OCI-LY7 (cell line): ENCODE measurements around the gene C1QTNF9. TPM values are rescaled to one million over a fixed set of nuclear protein-coding genes. Genes with fewer than 3 reads are reported as not detected.

Source experiments
- BruUV-seq: library from RNA; stranded (reverse); fragments of 400-500 nt; replicated peaks from 2 replicates; lab custom pipeline; 2021; lab: Mats Ljungman, UMichigan
- CTCF ChIA-PET: fragments of 300-600 bp; sonication (Branson Sonifier 250); formaldehyde crosslinking; loops from one replicate; lab custom pipeline; 2022; ENCODE audit warnings: antibody characterized with exemption; ENCODE audit not compliant: unreplicated experiment; lab: Charles Lee
- POLR2A ChIA-PET: fragments of 300-600 bp; sonication (Branson Sonifier 250); formaldehyde crosslinking; loops from one replicate; lab custom pipeline; 2022; ENCODE audit warnings: antibody characterized with exemption; lab: Charles Lee
- DNase-seq: peaks from one replicate; pipeline ENCODE4 v3.0.0-alpha.2; 2015; ENCODE audit warnings: low spot score
- H2AFZ ChIP-seq: fragments of 200-600 bp; sonication (generic), shearing (Covaris generic); 2 replicates; pipeline ENCODE4 v1.6.1; 2014; ENCODE audit warnings: mild to moderate bottlenecking, antibody characterized with exemption, low read length, moderate library complexity
- H3K27ac ChIP-seq: fragments of 200-600 bp; sonication (generic); 2 replicates; pipeline ENCODE4 v1.5.1; 2014; ENCODE audit warnings: mixed run types, low read depth, mild to moderate bottlenecking, moderate library complexity, low read length, inconsistent platforms; ENCODE audit not compliant: poor library complexity, severe bottlenecking
- H3K36me3 ChIP-seq: fragments of 200-600 bp; sonication (generic); 2 replicates; pipeline ENCODE4 v1.6.1; 2014; ENCODE audit warnings: mild to moderate bottlenecking, antibody characterized with exemption, low read length, moderate library complexity, mixed read lengths; ENCODE audit not compliant: insufficient read depth
- H3K4me1 ChIP-seq: fragments of 200-600 bp; sonication (generic); 2 replicates; pipeline ENCODE4 v1.5.1; 2014; ENCODE audit warnings: mild to moderate bottlenecking, low read length; ENCODE audit not compliant: insufficient read depth, poor library complexity, severe bottlenecking
- H3K4me2 ChIP-seq: fragments of 200-600 bp; sonication (generic); 2 replicates; pipeline ENCODE4 v1.6.1; 2014; ENCODE audit warnings: mild to moderate bottlenecking, low read length
- H3K4me3 ChIP-seq: fragments of 200-600 bp; sonication (generic); 2 replicates; pipeline ENCODE4 v1.5.1; 2014; ENCODE audit warnings: mild to moderate bottlenecking, low read depth, low read length; ENCODE audit not compliant: poor library complexity, severe bottlenecking
- H3K79me2 ChIP-seq: fragments of 200-600 bp; sonication (generic); 2 replicates; pipeline ENCODE4 v1.6.1; 2016; ENCODE audit warnings: low read depth, mild to moderate bottlenecking, low read length, moderate library complexity, mixed read lengths; ENCODE audit not compliant: insufficient read depth
- H3K9me2 ChIP-seq: fragments of 200-600 bp; sonication (generic); 2 replicates; pipeline ENCODE4 v1.6.1; 2016; ENCODE audit warnings: mild to moderate bottlenecking, low read length, mixed read lengths; ENCODE audit not compliant: insufficient read depth
- H3K9me3 ChIP-seq: fragments of 200-600 bp; sonication (generic); 2 replicates; pipeline ENCODE4 v1.6.1; 2014; ENCODE audit warnings: mild to moderate bottlenecking, mixed run types, low read length, mixed read lengths
- H4K20me1 ChIP-seq: fragments of 200-600 bp; sonication (generic); 2 replicates; pipeline ENCODE4 v1.6.1; 2014; ENCODE audit warnings: mild to moderate bottlenecking, antibody characterized with exemption, low read length, moderate library complexity, mixed read lengths; ENCODE audit not compliant: insufficient read depth
- EZH2phosphoT487 ChIP-seq: fragments of 200-600 bp; sonication (generic); IDR thresholded peaks from 2 replicates; pipeline ENCODE4 v1.6.1; 2018; ENCODE audit warnings: low read depth, borderline replicate concordance, mild to moderate bottlenecking, mixed run types, antibody characterized with exemption, low read length, moderate library complexity, mixed read lengths
- intact Hi-C: fragments of 100-400 bp; cut with micrococcal nuclease; formaldehyde crosslinking; loops from one replicate; pipeline ENCODE4 v1.10.0; 2022; ENCODE audit not compliant: unreplicated experiment
- total RNA-seq, 2 experiments: library from RNA; depleted of rRNA in 1 of 2; stranded (reverse); fragments of >200 nt in 1 of 2; shearing (Covaris generic) in 1 of 2; gene quantifications; 2 replicates each; pipeline ENCODE4 v1.2.3, GENCODE V29; 2014 to 2022
- TF ChIP-seq, protein P1 (sequence below): fragments of 200-600 bp; sonication (generic); conservative IDR thresholded peaks from 2 replicates; pipeline ENCODE4 v1.5.1; 2014; ENCODE audit warnings: mild to moderate bottlenecking, antibody characterized with exemption, low read length, moderate library complexity, mixed read lengths

C1QTNF9 gene
- total RNA-seq, 2 experiments from 2014 or later, result not detected

DNA sequence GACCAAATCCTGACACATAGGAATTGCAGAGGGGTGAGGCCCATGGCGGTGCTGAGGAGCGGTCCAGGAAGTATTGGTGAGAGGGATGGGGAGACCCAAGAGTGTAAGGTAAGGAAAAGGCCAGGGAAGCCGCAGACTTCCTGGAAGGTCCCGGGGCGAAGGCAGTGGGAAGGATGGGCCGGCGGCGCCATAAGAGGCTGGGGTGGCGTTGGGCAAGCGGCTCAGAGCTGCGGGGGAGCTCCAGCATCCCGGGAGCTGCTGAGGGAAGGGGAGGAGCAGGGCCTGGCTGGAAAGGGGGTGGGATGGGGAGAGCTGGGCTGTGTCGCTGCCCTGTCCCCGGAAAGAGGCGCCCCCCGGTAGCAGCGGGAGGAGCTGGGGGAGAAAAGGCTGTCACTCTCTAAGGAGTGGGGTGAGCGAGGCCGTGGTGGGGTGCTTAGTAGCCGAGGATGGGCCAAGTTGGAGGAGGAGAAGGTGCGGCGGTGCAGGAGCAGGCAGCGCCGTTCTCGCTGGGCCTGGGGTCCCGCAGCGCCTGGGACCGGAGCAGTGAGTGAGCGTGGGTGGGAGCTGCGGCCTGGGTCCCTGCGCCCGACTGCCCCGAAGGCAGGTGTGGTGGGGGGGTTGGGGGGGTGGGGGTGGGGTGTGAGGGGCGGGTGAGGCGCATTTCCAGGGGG, 30.7 kb downstream of the C1QTNF9 start:
- ChIA-PET CTCF (no interaction called here), POLR2A (interaction anchor here (0.6 kb wide), 2 partner anchors 223 to 301 kb away, joined by 3 to 4 read pairs; no protein-coding TSS in a partner anchor)
- no peak overlapping the region for H2AFZ ChIP-seq
- BruUV-seq, result no TSS peak
- H3K9me2 ChIP-seq, result no peaks in the 10 kb centered on the region
- H3K4me2 ChIP-seq, result no peak overlapping the region
- no peak overlapping the region for H3K27ac ChIP-seq
- H4K20me1 ChIP-seq, result no peaks in the 10 kb centered on the region
- DNase-seq, result no peak
- H3K9me3 ChIP-seq, result no peaks in the 10 kb centered on the region
- H3K4me1 ChIP-seq, result no peaks in the 10 kb centered on the region
- TF ChIP-seq, protein P1, sequence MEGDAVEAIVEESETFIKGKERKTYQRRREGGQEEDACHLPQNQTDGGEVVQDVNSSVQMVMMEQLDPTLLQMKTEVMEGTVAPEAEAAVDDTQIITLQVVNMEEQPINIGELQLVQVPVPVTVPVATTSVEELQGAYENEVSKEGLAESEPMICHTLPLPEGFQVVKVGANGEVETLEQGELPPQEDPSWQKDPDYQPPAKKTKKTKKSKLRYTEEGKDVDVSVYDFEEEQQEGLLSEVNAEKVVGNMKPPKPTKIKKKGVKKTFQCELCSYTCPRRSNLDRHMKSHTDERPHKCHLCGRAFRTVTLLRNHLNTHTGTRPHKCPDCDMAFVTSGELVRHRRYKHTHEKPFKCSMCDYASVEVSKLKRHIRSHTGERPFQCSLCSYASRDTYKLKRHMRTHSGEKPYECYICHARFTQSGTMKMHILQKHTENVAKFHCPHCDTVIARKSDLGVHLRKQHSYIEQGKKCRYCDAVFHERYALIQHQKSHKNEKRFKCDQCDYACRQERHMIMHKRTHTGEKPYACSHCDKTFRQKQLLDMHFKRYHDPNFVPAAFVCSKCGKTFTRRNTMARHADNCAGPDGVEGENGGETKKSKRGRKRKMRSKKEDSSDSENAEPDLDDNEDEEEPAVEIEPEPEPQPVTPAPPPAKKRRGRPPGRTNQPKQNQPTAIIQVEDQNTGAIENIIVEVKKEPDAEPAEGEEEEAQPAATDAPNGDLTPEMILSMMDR, result no peak
- no peak for TF ChIP-seq EZH2phosphoT487
- H3K4me3 ChIP-seq, result no peak overlapping the region
- no peaks in the 10 kb centered on the region for H3K36me3 ChIP-seq
- intact Hi-C loops, result no loop called here
- no peaks in the 10 kb centered on the region for H3K79me2 ChIP-seq

DNA sequence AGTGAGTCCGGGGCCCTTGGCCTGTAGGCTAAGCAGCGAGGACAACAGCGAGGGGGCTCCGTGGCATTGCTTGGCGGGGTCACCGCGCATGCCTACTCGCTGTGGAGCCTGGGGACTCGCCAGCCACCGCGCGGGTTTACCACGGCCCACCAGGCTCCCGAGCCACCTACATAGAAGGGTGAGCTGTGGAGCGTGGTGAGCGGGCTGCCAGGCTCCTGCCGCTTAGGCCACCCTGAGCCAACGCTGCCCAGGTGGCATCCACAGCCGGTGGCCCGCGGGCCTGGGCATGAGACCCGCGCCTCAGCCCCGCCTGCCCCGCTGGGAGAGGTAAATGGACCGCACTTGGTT, 31.2 kb downstream of the C1QTNF9 start:
- Histone ChIP-seq H3K79me2 (no peaks in the 10 kb centered on the region), H3K27ac (no peak overlapping the region), H3K9me2 (no peaks in the 10 kb centered on the region), H3K9me3 (no peaks in the 10 kb centered on the region), H3K36me3 (no peaks in the 10 kb centered on the region), H3K4me2 (no peak overlapping the region), H4K20me1 (no peaks in the 10 kb centered on the region), H3K4me3 (no peak overlapping the region), H2AFZ (no peak overlapping the region), H3K4me1 (no peaks in the 10 kb centered on the region)
- CTCF ChIA-PET, result no interaction called here
- no peak for DNase-seq
- TF ChIP-seq, protein P1, result no peak
- TF ChIP-seq EZH2phosphoT487, result no peak
- intact Hi-C loops, result no loop called here
- POLR2A ChIA-PET, result no interaction called here
- BruUV-seq, result no TSS peak

GRCh38 chr13:24341439-24341838, 32.1 kb downstream of the C1QTNF9 start:
- H2AFZ ChIP-seq, result no peak overlapping the region
- CTCF ChIA-PET, result no interaction called here
- no peak overlapping the region for H3K4me2 ChIP-seq
- H3K4me1 ChIP-seq, result no peaks in the 10 kb centered on the region
- H3K9me3 ChIP-seq, result no peaks in the 10 kb centered on the region
- no peaks in the 10 kb centered on the region for H4K20me1 ChIP-seq
- POLR2A ChIA-PET, result no interaction called here
- no peaks in the 10 kb centered on the region for H3K79me2 ChIP-seq
- no peak for TF ChIP-seq EZH2phosphoT487
- DNase-seq, result no peak
- no peak overlapping the region for H3K27ac ChIP-seq
- H3K9me2 ChIP-seq, result no peaks in the 10 kb centered on the region
- H3K4me3 ChIP-seq, result no peak overlapping the region
- no TSS peak for BruUV-seq
- intact Hi-C loops, result no loop called here
- no peaks in the 10 kb centered on the region for H3K36me3 ChIP-seq
